Motor neuron (in vitro differentiated cells): ENCODE measurements around the gene ULK3. TPM values are rescaled to one million over a fixed set of nuclear protein-coding genes. Genes with fewer than 3 reads are reported as not detected.
A peak's percentile ranks its signal among the peaks of the same experiment; 100 is the strongest.

Experiments
- ATAC-seq, 8 experiments: fragments of 200-7000 bp; cut with Tn5 transposase; replicated peaks in 6 of 8; 2 replicates each; pipeline ENCODE4 v1.8.0; 2021; ENCODE audit warnings: mild to moderate bottlenecking in 8 of 8, moderate library complexity in 8 of 8
- H3K27ac ChIP-seq, 2 donors: fragments of 250-450 bp; sonication (Bioruptor Pico); 2 replicates each; pipeline ENCODE4 v1.9.0; 2021; ENCODE audit warnings: antibody characterized with exemption in 2 of 2, mild to moderate bottlenecking in 2 of 2, moderate library complexity in 1 of 2
- H3K4me1 ChIP-seq, 2 donors: fragments of 250-450 bp; sonication (Bioruptor Pico); replicated peaks in 1 of 2; 2 replicates each; pipeline ENCODE4 v1.6.1; 2021; ENCODE audit warnings: antibody characterized with exemption in 2 of 2, mild to moderate bottlenecking in 2 of 2, moderate library complexity in 1 of 2
- H3K4me3 ChIP-seq, 5 donors: fragments of 250-450 bp; sonication (Bioruptor Pico); 2 replicates each; pipeline ENCODE4 v1.9.0; 2021; ENCODE audit warnings: antibody characterized with exemption in 5 of 5, mild to moderate bottlenecking in 5 of 5, moderate library complexity in 4 of 5
- WGBS, 10 experiments: fragments of 450-650 bp; shearing (Covaris generic); methylation state at CpG; one replicate each; pipeline ENCODE4 v1.0.0; 2022; 5-methylcytosine and 5-hydroxymethylcytosine counted together
- in situ Hi-C, 9 experiments: fragments of 400-800 bp; cut with MboI; loops; one replicate each; pipeline ENCODE4 v1.15.0; 2021; ENCODE audit warnings: low sequenced_read_pairs in 9 of 9, low pct_unique_long_range_greater_than_20kb in 2 of 9; ENCODE audit not compliant: unreplicated experiment in 9 of 9
- total RNA-seq, 8 experiments: library from RNA; unstranded; fragments of 300-600 nt; gene quantifications; 2 replicates each; pipeline versions ENCODE4 v1.2.3 to v1.2.4, GENCODE V29; 2022

The ULK3 gene
- total RNA-seq, 8 experiments from 2014 or later, result 19.8 to 37.2 (median 28.6) TPM

GRCh38 chr15:74808078-74808839 lies 34.7 kb downstream of the ULK3 start:
- whole genome bisulfite sequencing, 10 experiments, result 70 to 91% (median 83%) methylated on average over 1 to 9 of the region's 18 CpGs; no CpG with 5 or more reads in 2 of the 10 experiments
- H3K4me3 ChIP-seq, result no peak overlapping the region
- in situ Hi-C loops, result no loop called here
- H3K4me1 ChIP-seq, result peaks cover 7 to 13% of the 10 kb centered on the region in 2 donors
- peak overlapping the region in 1 of 2 donors; percentile 76 for H3K27ac ChIP-seq
- ATAC-seq, result no peak

- in situ Hi-C loops, result no loop called here
Observed at GRCh38 chr15:74807282-74807681, 35.7 kb downstream of the ULK3 start.

GRCh38 chr15:74804935-74805334 lies 38.0 kb downstream of the ULK3 start:
- peaks cover 7 to 13% of the 10 kb centered on the region in 2 donors for H3K4me1 ChIP-seq
- H3K27ac ChIP-seq, result no peak overlapping the region
- ATAC-seq, result no peak
- no peak overlapping the region for H3K4me3 ChIP-seq
- in situ Hi-C loops, result no loop called here
- WGBS, 10 experiments, result 62 to 100% (median 76%) methylated on average over 1 to 5 of the region's 6 CpGs; no CpG with 5 or more reads in 3 of the 10 experiments

More at GRCh38 chr15:74807282-74807681, 35.7 kb downstream of the ULK3 start:
- WGBS, 10 experiments, result 0 to 89% (median 62%) methylated on average over 1 to 4 of the region's 5 CpGs; no CpG with 5 or more reads in 4 of the 10 experiments
- Histone ChIP-seq H3K4me1 (peaks cover 7 to 13% of the 10 kb centered on the region in 2 donors), H3K27ac (peak overlapping the region; percentile 6 to 76), H3K4me3 (no peak overlapping the region)
- ATAC-seq, result peak; percentile 5 to 97 (median 88)

- 60 to 100% (median 88%) methylated on average over 1 to 11 of the region's 31 CpGs; no CpG with 5 or more reads in 4 of the 10 experiments for WGBS, 10 experiments
- in situ Hi-C loops, result no loop called here
Observed at GRCh38 chr15:74802862-74803447, 40.0 kb downstream of the ULK3 start.

GRCh38 chr15:74802290-74802689 lies 40.7 kb downstream of the ULK3 start:
- 100% methylated on average over 1 of the region's 20 CpGs; no CpG with 5 or more reads in 8 of the 10 experiments for WGBS, 10 experiments
- Histone ChIP-seq H3K4me1 (peaks cover 3 to 6% of the 10 kb centered on the region in 2 donors), H3K27ac (no peak overlapping the region), H3K4me3 (no peak overlapping the region)
- no peak for ATAC-seq
- in situ Hi-C loops, result no loop called here

More at GRCh38 chr15:74802862-74803447, 40.0 kb downstream of the ULK3 start:
- Histone ChIP-seq H3K27ac (no peak overlapping the region), H3K4me3 (no peak overlapping the region), H3K4me1 (peaks cover 7 to 12% of the 10 kb centered on the region in 2 donors)
- ATAC-seq, result no peak

GRCh38 chr15:74801311-74801997 lies 41.5 kb downstream of the ULK3 start:
- ATAC-seq, result peak in 1 of 8 experiments; percentile 6
- WGBS, 10 experiments, result 80 to 100% (median 80%) methylated on average over 1 to 3 of the region's 18 CpGs; no CpG with 5 or more reads in 6 of the 10 experiments
- in situ Hi-C loops, result no loop called here
- Histone ChIP-seq H3K4me3 (no peak overlapping the region), H3K4me1 (no peaks in the 10 kb centered on the region), H3K27ac (no peak overlapping the region)

- Histone ChIP-seq H3K4me1 (no peaks in the 10 kb centered on the region), H3K27ac (no peak overlapping the region), H3K4me3 (no peak overlapping the region)
- in situ Hi-C loops, result no loop called here
- ATAC-seq, result peak in 6 of 8 experiments; percentile 9 to 45 (median 20)
- whole genome bisulfite sequencing, 10 experiments, result 84 to 100% methylated on average over 1 to 4 of the region's 20 CpGs; no CpG with 5 or more reads in 8 of the 10 experiments
Observed at GRCh38 chr15:74800559-74801094, 42.3 kb downstream of the ULK3 start.

GRCh38 chr15:74799856-74800558 lies 42.9 kb downstream of the ULK3 start:
- in situ Hi-C loops, result no loop called here
- ATAC-seq, result peak; percentile 65 to 92 (median 74)
- Histone ChIP-seq H3K4me3 (no peak overlapping the region), H3K4me1 (no peaks in the 10 kb centered on the region), H3K27ac (no peak overlapping the region)
- 0 to 81% (median 62%) methylated on average over 1 to 6 of the region's 18 CpGs; no CpG with 5 or more reads in 4 of the 10 experiments for whole genome bisulfite sequencing, 10 experiments

GRCh38 chr15:74799255-74799855 lies 43.6 kb downstream of the ULK3 start:
- Histone ChIP-seq H3K27ac (no peak overlapping the region), H3K4me1 (no peaks in the 10 kb centered on the region), H3K4me3 (no peak overlapping the region)
- ATAC-seq, result no peak
- 67 to 100% (median 91%) methylated on average over 1 to 6 of the region's 16 CpGs; no CpG with 5 or more reads in 6 of the 10 experiments for WGBS, 10 experiments
- in situ Hi-C loops, result no loop called here

GRCh38 chr15:74798388-74799254 lies 44.3 kb downstream of the ULK3 start:
- WGBS, 10 experiments, result 97 to 100% (median 100%) methylated on average over 2 to 7 of the region's 25 CpGs; no CpG with 5 or more reads in 7 of the 10 experiments
- no peaks in the 10 kb centered on the region for H3K4me1 ChIP-seq
- no peak overlapping the region for H3K4me3 ChIP-seq
- in situ Hi-C loops, result no loop called here
- ATAC-seq, result no peak
- H3K27ac ChIP-seq, result no peak overlapping the region

GRCh38 chr15:74795966-74796625 lies 46.9 kb downstream of the ULK3 start:
- WGBS, 10 experiments, result 76 to 100% (median 92%) methylated on average over 3 to 11 of the region's 14 CpGs; no CpG with 5 or more reads in 2 of the 10 experiments
- in situ Hi-C loops, result no loop called here
- Histone ChIP-seq H3K4me1 (peaks cover 0 to 10% of the 10 kb centered on the region in 2 donors), H3K27ac (no peak overlapping the region), H3K4me3 (no peak overlapping the region)
- no peak for ATAC-seq
